Raji (cell line): ENCODE measurements around the gene CNTN5.

Experiments
- POLR2A ChIP-seq: IDR thresholded peaks from 2 replicates; pipeline ENCODE4 v1.6.1; 2011; ENCODE audit warnings: low read depth, low read length, control low read depth; ENCODE audit not compliant: insufficient read depth

The CNTN5 gene

DNA sequence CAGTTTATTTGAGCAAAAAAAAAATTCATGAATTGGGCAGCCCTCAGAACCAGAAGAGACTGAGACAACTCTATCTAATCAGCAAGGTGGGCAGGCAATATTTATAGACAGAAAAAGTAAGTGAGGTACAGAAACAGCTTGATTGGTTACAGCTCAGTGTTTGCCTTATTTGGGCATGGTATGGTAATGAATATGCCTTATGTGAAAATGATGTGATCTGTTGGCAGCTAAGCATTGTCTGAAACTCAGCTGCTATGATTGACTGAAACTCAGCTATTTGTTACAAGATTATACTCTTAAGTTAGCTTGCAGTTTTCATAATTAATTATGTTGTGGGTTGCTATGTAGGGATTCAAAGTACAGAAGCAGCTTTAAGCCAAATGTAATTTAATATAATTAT is 127.6 kb downstream of the CNTN5 start:
- no peak for TF ChIP-seq POLR2A

DNA sequence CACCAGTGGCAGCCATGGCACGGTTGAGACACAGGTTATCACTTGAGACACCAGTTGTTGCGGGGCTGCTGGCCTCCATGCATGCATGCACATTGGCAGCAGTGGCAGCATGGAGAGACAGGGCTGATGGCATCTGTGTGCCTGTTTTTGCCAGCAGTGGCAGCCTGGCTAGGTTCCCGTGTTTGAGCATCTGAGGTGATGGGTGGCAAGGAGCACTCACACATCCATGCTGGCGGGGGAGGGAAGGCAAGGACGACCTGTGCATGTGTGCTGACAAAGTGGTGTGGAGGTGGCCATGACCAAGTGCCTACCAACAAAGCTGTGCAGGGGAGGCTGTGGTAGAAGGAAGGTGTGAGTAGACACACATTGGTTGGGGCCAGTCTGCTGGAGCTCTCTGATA is 133.5 kb downstream of the CNTN5 start:
- TF ChIP-seq POLR2A = no peak

DNA sequence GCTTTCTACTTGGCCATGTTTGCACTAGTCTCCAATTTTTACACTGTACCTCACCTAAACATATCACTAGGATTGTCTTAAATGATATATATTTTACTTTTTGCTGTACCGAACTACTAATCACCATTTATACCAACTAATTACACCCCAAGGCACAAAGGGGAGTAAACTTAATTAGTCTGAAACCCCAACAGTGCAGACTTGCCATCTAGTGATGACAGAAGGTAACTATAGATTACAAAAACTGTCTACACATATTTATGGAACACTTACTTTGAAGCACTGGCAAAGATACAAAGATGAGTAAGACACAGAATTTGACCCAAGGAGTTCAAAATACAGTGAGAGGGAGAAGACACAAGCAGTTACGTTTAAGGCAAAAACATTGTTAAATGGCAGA is 139.7 kb downstream of the CNTN5 start:
- no peak for TF ChIP-seq POLR2A

DNA sequence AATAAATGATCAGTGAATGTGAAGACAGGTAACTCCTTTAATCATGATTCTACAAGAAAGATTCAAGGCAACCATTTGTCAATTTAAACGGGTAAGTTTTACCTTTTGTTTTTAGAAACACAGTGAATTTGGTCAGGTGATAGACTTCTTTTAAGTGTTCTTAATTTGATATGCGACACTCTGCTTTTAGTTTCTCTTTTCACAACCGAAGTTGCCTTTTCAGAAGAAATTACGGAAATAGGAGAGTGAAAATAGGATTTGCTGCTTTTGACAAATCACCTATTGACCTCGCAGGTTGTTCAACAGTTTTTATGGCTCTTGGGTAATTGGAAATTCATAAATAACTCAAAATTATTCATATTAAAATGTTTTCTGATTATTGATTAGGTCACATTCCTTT is 142.1 kb downstream of the CNTN5 start:
- no peak for TF ChIP-seq POLR2A

DNA sequence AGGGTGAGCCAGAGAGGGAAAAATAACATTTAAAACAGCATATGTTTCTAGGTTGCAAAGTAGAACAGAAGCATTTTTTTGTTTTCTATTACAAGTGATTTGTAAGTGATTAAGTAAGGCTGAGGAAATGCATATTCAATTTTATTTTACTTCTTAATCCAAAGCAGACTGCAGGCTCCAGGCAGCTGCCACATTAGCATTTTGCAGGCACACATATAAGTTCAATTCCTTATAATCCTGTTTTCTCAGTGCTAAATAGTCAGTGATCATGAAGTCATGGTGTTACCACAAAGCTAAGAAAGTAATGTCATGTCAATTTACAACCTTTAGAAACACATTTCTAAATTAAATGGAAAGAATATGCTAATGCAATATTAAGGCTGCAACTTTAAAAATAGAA is 149.8 kb downstream of the CNTN5 start:
- no peak for TF ChIP-seq POLR2A

DNA sequence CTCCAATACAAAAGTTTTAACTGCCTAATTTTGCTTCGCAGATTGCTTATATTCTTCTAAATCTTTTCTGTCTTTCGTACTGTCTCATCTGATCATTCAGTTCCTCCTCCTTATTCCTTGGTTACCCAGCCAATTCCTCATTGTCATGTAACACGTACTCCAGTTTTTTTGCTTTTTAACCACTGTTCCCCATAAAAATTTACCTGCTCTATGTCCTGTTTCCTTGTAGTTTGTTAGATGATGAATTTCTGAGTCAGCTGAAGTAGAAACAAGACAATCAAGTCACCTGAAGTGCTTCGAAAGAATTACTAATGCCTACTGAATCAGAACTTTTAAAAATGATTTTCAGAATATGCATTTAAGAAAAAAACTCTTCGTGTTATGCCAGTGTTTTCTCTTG is 150.6 kb downstream of the CNTN5 start:
- no peak for TF ChIP-seq POLR2A

DNA sequence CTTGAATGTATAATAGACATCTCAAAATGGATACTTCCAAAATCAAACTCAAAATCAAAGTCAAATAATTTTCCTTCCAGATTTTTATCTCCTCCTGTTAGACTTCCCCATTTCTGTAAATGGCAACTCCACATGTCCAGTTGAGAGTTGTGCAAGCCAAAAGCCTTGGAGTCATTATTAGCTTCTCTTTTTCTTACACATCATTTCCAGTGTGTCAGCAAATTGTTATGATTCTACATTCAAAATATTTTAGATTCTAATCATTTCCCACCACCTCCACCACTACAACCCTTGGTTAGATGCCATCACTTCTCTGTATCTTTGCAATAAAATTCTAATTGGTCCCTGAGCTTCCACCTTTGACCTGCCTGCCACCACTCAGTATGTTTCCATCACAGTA is 155.7 kb downstream of the CNTN5 start:
- TF ChIP-seq POLR2A = no peak

DNA sequence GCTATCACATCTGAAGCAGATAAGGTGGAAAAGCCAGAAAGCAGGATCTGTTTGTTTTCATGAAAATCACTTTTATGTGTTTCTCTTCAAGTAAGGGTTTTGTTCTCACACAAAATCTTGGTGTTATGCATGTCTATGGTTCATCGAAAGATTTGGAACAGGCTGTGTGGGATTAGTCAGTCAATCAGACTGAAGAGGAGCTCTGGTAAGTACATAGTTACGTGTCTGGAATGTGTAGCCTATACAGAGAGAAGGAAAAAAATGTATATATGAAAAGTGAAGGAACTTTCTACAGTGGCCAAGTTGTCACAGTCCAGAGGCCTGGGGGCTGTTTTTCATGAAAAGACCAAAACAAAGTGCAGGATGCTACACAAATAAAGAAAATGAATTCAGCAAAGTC is 156.7 kb downstream of the CNTN5 start:
- TF ChIP-seq POLR2A = no peak

DNA sequence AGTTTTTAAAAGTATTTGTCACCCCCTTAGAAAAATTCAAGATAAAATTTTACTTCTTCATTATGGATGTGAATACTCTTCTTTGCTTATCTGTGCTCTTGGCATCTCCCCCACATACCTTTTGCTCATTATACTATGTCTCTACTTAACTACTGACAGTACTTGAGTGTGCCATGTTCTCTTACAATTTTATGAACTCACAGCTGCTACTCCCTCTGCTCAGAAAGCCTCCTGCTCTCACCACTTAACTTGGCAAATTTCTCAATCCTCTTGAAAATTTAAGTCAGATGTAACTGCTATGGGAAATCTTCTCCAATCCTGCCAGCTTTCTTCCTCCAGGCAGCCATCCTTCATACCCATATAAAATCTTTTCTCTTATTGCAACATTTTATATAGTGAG is 163.4 kb downstream of the CNTN5 start:
- no peak for TF ChIP-seq POLR2A

DNA sequence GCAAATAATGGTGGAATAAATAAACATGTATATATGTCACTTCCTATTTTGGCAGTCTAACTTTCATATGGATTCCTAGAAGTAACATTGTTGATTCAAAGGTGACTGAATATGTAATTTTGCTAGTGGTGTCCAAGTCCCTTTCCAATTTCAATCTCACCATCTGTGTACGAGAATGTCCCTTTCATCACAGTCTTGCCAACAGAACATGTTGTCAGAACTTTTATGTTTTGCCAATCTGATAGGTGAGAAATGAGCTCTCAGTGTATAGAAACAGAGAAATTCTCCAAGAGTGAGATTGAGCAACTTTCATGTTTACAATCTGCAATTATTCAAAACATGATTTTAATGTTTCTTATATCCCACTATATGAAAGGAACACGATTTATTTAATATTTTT is 167.5 kb downstream of the CNTN5 start:
- no peak for TF ChIP-seq POLR2A

DNA sequence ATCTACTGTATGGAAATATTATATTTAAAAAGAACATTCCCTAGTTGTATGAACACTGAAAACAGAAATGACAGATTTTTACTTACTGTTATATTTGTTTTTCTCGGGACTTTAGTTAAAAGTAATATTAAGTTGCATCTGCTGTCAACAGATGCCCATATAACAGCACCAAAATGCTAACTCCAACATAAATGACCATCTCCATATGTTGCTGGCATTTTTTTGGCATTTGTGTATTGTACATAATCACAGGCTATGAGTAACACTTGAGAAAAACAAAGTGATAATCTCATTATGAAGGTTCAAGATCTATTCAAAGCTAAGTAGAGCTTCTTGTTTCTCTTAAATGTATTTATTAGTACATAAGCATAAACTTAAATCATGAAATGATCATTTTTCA is 172.0 kb downstream of the CNTN5 start:
- no peak for TF ChIP-seq POLR2A

DNA sequence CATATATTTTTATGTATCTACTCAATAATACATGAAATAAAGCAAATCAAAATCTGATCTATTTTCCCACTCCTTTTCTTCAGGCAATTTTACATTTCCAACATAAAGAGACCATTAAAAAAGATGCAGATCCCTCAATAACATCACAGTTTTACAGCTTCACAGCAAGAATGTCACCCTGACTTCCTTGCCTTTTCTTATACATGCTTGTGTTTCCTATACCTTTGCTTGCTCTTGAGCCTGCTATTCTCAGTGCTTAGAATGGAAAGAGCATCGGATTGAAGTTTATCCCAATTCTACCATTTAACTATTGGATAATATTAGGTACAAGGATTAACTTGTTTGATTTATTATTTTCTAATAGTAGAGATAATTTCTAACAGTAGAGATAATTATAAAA is 176.7 kb downstream of the CNTN5 start:
- no peak for TF ChIP-seq POLR2A

DNA sequence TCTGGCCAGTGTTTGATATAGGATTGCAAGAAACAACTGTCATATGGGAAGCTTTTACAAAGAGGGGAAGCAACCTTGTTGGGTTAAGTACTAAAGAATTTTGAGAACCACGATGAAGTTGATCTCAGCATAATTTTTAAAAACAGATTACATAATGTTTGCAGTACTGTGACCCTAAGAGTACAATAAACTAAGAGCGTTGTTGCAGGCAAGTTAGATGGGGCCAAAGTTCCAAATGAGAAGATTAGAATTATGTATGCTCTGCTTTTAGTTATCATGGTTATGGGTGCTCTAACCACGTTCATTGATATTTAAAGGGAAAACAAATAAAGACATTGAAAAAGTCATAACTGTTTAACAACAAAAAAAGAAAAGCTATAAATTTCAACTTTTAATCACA is 177.5 kb downstream of the CNTN5 start:
- no peak for TF ChIP-seq POLR2A

DNA sequence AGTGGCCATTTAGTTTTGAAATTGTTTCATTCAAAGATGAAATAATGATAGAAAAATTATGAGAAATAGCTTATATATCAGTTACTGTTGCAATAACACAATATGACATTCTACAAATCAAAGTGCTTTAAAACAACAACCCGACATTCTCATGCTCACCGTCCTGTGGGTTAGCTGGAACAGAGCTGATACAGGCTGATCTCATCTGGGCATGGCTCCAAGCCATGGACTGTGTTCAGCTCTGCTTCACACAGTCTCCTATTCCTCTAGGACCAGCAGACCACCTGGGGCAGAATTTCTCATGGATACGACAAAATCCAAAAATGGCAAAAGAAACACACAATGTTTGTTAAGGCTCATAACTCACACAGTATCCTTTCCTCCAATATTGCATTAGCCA is 178.6 kb downstream of the CNTN5 start:
- TF ChIP-seq POLR2A = no peak

DNA sequence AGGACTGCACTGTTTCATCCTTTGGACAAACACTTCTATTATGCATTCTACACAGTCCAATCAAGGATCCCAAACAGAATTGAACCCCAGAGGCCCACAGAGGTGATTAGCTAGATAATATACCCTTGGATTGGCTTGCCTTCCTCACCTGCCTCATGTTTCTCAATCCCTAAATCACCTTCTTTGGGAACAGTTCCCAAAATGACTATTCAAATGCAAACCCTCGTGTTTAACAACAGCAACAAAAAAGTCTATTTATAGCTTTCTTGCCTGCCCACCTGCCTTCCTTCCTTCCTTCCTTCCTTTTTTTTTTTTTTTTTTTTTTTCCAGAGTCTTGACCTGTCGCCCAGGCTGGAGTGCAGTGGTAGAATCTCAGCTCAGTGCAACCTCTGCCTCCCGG is 180.0 kb downstream of the CNTN5 start:
- no peak for TF ChIP-seq POLR2A

DNA sequence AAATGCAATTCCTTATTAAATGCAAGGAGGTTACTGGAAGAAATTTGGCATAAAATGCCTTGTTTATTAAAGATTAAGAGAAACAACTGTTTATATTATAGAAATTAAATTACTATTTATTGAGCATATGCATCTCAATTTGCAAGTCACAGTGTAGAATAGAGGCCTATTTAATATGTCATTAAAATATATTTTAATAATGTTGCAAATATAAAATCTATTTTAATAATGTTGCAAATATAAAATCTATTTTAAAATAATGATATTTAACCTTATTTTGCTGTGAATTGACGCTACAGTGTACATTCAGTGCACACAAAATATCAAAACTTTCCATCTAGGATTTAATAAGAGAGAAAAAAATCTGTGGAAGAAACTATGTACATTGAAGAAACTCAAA is 188.1 kb downstream of the CNTN5 start:
- TF ChIP-seq POLR2A = no peak

DNA sequence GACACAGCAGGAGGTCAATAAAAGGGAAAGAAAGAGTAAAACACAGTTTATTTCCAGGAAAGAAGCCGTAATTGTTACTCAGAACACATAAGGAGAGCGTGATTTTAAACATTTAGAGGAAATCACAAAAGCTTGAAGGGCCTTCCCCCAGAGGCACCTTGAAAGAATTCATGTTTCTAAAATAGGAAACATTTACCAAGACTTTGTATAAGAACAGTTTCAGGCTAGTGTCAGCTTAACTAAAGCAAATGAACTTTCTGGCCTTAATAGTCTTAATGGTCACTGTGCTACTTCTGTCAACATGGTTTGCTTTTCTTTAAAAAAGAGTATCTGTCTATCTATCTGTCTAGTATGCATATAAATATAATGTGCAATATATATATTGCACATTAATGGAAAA is 208.8 kb downstream of the CNTN5 start:
- TF ChIP-seq POLR2A = no peak

DNA sequence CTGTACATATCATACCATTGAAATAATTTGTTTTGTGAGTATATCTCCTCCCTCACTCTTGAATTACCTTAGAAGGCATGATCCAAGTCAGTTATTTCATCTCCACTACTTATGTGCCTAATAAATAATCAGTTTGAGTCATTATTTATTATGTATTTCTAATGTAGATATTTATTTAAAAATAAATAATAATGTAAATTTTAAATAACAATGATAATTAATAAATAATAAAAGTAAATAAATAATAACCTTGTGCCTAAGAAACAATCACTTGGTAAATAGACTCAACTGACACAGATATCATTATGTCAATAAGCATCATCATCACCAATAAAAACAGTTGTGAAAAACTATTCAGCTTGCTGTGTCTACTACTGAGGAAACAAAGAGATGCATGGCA is 213.8 kb downstream of the CNTN5 start:
- no peak for TF ChIP-seq POLR2A
